Stimulated activated CD8-positive, alpha-beta memory T cell treated with anti-CD3 and anti-CD28 coated beads, Interleukin-15, amount 100 ng/mL, for 4 hours (primary cell): ENCODE measurements around the gene SLC18B1.

Experiments used
- DNase-seq, 2 donors: peaks; one replicate each; pipeline ENCODE4 v3.0.0-alpha.2; 2020; ENCODE audit warnings: low read depth in 2 of 2

The SLC18B1 gene

DNA sequence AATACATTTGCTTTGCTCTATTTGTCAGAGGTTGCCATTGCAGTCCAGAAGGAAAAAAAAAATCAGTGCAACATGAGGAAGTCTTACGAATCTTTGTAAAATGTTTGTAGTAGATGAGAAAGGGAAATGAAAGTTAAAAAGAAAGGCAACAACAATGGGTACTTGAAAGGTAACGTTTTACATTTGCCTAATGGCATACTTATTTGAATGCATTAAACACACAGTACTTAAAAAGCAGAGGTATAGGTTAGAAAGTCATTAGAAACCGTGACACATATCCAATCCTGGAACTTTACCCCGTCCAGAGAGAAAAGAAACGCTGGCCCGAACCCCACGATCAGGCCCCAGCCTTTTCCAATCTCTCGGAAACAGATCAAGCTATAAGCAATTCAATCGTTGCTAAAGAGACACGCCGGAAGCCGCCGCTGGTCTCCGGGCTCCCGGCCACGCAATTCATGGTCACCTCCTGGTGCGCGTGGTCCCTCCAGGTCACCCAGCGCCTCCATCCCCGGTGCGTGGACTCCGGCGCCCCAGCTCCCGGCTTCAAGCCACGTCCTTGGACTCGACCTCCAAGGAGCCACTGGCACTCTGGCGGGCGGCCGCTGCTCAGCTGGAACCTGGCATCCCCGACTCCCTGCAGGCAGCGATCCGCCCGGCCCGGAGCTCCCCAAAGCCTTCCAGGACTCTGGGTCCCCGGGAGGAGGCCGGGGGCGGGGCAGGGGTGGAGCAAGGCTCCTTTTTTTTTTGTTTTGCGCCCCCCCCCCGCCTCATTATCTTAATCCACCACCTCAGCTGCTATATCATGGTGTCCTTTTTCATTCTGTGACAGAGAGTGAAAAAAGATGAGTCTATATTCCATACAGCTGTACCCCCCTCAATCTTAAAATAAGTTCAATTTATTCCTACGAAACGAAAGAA lies at the start of gene SLC18B1:
Gene SLC18B1 (minus strand): TSS at position 687 of the 918 bp plus-strand sequence. CDS start 181 bp downstream, at position 506.
- no peak for DNase-seq

DNA sequence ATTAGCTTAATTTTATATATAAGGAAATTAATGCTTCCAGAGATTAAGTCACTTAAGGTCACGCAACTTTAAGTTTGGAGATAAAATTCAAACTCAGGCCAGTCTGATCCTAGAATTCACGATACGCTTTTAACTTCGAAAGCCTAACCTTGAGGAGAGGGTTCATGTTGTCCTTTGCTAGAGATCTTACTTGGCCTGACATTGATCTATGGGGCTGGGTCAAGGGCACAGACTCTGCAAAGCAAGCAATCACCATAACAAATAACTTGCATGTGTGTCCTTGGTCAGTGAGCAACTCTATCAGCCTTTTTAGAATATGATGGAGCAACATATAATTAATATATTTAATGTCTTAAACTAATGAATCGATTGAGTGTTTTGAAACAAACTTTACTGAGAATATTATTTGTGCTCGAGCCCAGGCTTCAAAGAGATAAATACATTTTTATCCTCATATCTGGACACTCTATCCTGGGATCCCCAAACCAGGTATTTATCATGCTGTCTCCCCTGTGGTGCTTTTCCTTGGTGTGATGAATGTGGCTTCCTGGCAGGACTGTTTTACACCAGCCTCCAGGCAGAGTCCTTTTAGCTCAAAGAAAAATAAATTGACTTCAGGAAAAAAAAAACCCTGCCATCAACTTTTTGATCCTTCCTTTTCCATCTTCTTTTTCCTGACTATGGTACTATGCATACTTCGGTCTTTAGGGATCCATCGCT lies 45.0 kb upstream of the SLC18B1 start:
- DNase-seq = no peak

GRCh38 chr6:132841966-132842365 lies 43.5 kb upstream of the SLC18B1 start:
- DNase-seq = no peak

- no peak for DNase-seq
Measured at GRCh38 chr6:132832891-132833290, 34.5 kb upstream of the SLC18B1 start.

DNA sequence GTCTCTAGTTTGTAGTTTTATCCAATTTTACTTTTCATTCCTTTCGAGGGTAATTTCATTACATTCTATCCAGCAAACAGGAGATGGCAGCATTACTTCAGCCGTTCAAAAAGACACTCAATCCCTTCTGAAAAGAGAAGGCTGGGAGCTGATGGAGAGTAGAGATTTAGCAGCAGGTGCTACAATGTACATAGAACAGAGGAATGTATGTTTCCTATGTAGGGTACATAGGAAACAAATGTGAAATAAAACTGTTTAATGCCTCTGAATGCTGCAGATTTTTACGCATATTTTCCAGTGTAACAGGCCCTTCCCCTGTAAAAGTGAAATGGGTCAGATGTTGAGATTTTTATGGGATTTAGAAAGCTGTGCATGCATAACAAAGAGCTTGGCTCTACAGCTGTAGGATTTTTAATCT lies 31.9 kb upstream of the SLC18B1 start:
- no peak for DNase-seq

DNA sequence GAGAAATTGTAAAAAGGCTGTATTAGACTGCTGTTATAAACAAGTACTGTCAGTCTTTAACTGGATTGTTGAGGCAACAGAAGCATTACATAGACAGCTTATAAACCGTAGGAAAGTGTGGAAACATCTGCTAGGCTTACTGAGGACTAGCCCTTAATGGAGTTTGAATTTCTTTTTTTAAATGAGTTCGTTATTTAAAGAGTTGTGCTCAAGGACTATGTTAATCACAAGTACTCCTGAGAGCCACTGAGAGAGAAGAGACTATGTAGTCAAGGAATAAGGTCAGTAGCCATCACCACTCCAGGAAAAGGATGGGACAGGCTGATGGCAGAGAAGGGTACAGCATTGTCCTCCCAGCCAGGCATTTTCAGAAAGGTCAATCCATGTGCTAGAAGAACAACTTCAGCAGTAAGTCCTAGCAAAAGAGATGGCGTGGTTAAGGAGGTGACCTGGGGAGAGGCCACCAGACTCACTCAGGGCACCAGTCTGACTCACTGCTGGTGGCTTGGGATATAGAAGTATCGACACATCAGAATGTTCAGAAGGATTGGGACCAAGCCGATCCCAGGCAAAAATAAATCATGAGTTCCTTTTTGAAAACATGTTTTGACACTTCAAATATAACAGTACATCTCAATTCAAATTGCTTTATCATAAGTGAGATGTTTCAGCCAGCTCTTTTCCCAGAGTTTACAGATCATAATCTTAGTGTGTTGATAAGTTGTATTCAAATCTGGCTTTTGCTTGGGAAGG lies 22.4 kb upstream of the SLC18B1 start:
- DNase-seq = no peak

GRCh38 chr6:132819405-132820161 lies 21.1 kb upstream of the SLC18B1 start:
- no peak for DNase-seq

GRCh38 chr6:132818404-132819359 lies 20.2 kb upstream of the SLC18B1 start:
- DNase-seq = no peak

DNA sequence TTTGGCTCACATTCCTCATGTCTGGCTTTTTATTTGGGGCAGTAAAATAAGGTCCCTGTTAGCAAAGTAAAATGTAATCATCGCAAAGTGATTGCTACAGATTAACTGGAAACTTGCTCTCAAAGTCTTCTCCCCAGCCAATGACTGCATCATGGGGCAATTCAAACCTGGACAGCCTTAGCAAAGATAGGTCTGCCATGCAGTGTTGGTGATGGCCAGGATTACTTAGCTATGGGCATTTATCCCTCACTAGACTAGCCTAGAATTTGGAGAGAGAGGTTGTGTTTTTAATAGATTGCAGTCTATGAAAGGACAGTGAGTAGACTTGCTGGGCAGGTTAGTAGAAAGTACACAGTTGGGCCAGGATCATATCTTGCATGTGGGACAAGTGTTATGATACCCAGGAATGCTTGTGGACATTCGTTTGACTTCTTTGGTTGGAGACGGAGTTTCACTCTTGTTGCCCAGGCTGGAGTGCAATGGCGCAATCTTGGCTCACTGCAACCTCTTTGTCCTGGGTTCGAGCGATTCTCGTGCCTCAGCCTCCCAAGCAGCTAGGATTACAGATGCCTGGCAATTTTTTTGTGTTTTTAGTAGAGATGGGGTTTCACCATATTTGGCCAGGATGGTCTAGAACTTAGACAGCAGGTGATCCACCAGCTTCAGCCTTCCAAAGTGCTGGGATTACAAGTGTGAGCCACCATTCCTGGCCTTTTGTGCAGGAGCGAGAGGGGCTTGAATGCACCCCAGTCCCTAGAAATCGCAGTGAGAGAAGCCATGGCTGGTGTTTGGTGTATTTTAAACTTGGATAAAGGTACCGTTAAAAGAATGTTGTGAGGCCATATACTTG lies 19.3 kb upstream of the SLC18B1 start:
- DNase-seq = no peak

DNA sequence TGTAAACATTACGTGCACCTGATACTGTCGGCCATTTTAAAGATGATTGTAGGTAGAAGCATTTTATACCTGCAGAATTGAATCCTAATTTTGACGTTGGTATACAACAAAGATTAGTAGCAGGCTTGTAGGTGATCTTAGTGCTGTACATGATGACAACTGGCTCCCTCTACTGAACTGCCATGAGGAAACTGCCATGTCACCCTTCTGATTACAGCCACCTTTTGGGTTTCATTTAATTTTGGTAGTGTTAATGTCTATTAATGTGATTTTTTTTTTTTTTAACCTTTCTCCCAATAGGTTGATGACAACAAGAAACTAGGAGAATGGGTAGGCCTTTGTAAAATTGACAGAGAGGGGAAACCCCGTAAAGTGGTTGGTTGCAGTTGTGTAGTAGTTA lies 18.2 kb upstream of the SLC18B1 start:
- no peak for DNase-seq

- DNase-seq = no peak
Measured at GRCh38 chr6:132814716-132815570, 16.5 kb upstream of the SLC18B1 start.

- DNase-seq = no peak
Measured at GRCh38 chr6:132813173-132813856, 14.9 kb upstream of the SLC18B1 start.

DNA sequence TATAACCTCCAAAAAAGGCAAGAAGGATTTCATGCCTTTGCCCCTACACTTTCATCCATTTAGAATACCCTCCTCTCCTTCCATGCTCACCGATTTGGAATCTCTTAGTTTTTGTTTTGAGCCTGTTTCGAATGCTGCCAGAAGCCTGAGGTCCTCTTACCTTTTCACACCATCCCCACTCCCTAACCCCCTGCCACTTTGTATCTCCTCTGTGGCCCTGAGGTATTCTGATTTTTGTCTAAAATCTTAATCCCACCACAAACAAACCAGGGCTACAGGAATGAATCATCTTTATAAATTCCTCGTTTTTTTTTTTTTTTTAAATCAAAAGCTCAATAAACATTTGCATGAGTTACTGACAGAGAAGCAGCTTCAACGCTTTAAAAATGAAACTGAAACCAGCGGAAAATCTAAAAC lies 14.3 kb upstream of the SLC18B1 start:
- no peak for DNase-seq

GRCh38 chr6:132812255-132812732 lies 13.9 kb upstream of the SLC18B1 start:
- no peak for DNase-seq

DNA sequence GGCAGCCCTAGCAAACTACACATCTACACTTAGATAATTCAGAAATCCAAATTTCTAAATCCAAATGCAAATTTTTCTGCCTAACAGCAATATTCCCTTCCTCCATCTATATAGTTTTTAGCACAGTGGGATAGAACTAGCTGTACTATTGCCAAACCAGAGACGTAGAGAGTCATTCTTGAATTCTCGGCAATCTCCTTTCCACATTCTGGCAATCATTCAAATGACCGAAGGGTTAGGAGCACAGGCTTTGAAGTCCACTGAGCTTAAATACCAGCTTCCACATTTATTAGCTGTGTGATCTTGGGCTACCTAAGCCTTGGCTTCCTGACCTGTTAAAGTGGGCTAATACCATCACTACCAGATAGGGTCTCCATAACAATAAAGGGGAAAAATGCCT lies 12.8 kb upstream of the SLC18B1 start:
- DNase-seq = no peak

DNA sequence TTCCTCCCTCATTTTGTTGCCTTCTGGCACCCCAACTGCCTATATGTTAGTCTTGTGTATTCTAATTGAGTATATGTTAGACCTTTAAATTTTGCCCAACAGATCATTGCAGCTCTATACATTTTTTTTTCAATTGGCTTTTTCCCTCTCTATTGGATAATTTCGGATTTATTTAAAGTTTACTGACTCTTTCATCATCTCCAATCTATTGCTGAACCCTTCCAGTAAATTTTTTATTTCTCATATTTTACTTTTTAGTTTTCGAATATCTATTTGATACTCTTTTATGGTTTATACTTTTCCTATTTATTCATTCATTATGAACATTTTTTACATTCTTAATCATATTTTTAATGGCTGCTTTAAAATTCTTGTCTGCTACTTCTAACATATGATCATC lies 7.1 kb upstream of the SLC18B1 start:
- no peak for DNase-seq

DNA sequence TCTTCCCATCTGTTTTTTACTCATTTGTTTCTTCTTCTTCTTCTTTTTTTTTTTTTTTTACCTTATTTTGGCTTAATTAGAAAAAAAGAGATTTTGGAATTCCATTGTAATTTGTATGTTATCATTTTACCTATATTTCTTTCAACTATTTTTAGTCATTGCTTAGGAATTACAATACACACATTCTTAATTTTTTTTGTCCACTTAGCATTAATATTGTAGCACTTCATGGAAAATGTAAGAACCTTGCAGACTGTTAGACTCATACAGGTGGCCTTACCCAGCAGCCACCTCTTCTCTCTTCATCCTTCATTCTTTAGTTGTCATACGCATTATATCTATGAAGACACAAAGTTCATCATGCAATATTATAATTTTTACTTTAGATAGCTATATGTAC lies 5.8 kb upstream of the SLC18B1 start:
- no peak for DNase-seq

DNA sequence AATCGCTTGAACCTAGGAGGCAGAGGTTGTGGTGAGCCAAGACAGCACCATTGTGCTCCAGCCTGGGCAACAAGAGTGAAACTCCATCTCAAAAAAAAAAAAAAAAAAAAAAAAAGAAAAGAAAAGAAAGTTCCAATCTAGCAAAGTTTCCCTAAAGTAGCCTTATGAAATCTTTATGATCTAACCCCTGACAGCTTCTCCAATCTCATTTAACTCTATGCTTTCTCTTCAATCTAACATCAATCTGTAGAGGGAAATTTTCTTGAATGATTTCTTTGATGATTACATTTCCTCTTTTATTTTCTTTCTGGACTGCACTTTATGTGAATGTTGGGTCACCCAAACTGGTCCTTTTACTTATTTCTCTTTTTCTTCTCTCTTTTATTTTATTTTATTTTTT lies 2.2 kb upstream of the SLC18B1 start:
- no peak for DNase-seq
